Hematopoietic multipotent progenitor cell treated with erythropoietin and hydrocortisone succinate and interleukin-3 and kit ligand, for 6 days (in vitro differentiated cells): ENCODE measurements around the gene AFF4.
"Not testable (repeated sequence)": the region's sequence is repeated elsewhere in the genome, so short reads cannot be mapped to it uniquely, and the experiment has no call there.

ENCODE experiments used
- DNase-seq: peaks from one replicate; pipeline ENCODE4 v3.0.0-alpha.2; 2015

Gene AFF4

DNA sequence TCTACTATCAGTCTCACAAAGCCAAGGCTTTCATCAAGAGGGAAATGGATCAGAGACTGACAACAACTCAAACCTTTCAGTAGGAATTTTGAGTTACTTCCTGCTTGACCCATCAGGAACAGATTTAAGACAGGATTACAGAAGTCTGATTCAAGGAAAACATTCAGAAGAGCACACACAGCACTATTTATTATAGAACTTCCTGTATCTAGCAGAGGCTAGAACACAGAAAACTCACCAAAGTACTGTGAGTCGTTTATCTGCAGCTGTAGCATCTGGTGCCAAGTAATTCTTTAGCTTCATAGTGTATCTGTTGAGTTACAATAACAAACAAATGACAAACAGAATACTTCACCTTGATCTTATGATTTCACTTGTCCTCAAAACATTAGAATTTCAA is 76.2 kb downstream of the AFF4 start:
- no peak for DNase-seq

DNA sequence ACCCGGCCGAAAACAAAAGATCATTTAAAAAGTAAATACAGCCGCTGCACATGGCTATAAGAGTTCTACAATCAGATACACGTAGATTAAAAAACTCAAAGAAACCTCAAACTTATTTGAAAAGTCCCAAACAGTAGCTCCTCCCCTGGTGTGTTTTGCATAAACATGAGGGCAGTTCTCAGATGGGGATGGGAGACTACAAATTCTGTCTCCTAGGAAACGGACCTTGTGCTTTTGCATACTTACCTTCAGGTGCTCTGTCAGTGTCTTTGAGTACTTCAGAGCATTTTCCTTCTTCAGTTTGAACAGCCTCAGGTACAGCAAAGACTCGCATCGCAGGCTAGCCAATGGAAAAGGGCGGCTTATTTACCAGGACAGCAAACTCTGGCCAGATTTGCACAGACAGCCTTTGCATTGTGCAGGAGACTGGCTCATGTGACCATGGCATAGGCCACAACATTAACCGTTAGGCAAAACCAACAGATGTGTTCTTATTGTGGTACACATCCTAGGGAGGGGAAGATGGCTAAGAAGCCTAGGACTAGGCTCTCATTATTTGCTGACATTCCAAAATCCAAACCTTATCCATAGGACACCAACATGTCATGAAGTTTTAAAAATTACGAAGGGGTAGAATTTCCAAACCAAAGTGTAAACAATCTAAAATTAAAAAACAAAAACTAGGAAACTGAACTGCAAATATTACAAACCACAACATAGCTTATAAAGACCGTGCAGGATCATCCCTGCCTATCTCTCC is 77.2 kb downstream of the AFF4 start:
- DNase-seq, result no peak

- no peak for DNase-seq
These were observed 78.9 kb downstream of the AFF4 start for GRCh38 chr5:132884548-132884947.

GRCh38 chr5:132883261-132883834 is 80.1 kb downstream of the AFF4 start:
- DNase-seq, result peak; percentile 86

DNA sequence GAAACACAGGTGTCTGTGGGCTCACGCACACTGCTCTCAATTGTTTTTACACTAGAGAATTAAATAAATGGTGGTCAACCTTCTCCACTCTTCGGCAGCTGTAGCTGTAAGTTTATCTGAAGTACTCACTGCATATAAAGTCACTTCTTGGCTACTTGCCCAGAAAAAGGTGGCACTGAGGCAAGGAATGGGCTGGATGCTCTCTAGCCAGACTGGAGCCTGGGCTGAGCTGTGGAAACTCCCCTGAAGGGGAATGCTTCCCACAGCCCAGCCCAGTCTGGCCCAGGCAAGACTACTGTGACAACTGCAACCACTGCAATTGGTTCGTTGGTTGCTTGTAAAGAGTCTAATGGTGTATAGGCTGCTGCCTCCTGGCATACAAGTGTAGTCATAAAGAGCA is 85.5 kb downstream of the AFF4 start:
- DNase-seq, result peak; percentile 79

- DNase-seq, result no peak
These were observed 86.0 kb downstream of the AFF4 start for GRCh38 chr5:132877466-132877865.

DNA sequence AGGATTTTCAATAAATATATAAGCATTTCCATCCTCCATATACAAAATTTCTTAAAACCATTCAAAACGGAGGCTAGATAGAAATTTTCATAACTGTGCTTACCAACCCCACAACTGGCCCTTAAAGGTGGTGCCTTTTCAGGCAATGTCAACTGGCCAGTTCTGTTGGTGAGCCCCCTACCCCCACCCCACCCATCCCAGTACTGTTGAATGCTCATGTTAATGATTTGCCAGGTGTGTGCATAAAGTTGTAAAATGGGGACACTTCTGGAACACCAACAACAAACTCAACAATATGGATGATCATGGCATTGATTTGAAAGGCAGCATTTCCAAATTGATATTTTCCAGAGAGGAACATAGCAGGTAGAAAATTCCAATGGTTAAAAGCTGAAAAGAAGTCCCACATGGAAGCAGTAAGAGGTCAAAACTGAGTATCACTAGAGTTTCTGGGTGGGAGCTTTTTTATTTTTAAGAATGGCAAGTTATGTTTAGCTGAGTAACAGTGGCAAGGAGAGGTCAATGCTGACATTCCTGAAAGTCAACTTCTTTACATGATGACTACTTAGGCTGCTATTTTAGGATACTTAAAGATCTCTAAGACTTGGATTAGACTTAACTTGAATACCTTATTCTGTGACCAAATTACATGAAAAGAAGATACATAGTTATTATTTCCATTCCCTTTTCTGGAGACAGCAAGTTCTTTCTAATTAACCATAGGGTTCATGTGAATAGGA is 87.2 kb downstream of the AFF4 start:
- DNase-seq, result no peak

DNA sequence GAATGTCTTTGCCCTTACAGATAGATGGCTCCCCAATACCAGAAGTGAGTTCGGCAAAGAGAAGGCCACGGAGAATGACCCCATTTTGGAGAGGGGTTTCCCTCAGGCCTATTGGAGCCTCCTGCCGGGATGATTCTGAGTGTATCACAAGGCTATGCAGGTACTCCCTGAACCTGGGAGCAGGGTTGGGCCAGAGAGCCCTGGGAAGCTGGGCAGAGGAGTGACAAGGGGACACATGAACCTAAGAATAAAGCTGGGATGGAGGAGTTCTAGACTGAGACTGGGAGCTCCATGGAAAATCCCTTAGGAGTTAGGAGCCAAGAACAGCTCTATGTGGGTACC is 89.5 kb downstream of the AFF4 start:
- DNase-seq, result no peak

GRCh38 chr5:132873119-132873929 is 90.1 kb downstream of the AFF4 start, which contains the start of gene LEAP2:
LEAP2 (plus strand) TSS chr5:132873668; CDS start chr5:132873695, 27 bp downstream.
- DNase-seq, result peak; percentile 36

- no peak for DNase-seq
These were observed 90.7 kb downstream of the AFF4 start for GRCh38 chr5:132872788-132873118.

GRCh38 chr5:132871459-132872284 is 91.8 kb downstream of the AFF4 start:
- DNase-seq, result no peak

GRCh38 chr5:132870801-132871200 is 92.6 kb downstream of the AFF4 start:
- DNase-seq, result no peak

DNA sequence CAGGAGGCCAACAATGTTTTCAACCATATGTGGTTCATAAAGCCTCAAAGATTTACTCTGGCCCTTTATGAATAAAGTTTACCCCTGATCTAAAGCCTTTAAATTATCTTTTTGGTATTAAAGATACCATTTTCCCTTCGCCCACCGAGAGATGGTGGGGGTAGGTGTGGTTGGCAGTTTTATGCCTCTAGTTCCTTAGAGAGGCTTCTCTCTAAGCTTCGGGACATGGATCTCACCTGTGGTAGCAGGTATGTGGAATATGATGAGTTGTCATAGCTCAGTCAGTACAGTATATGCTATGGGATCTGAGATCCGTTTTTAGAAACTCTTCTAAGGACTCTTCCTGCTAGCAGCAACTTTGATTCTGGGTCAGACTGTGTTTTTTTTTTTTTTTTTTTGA is 94.7 kb downstream of the AFF4 start:
- DNase-seq, result no peak

- DNase-seq, result no peak
These were observed 96.4 kb downstream of the AFF4 start for GRCh38 chr5:132867046-132867451.

- DNase-seq, result peak; percentile 100
These were observed 96.9 kb downstream of the AFF4 start, which contains the start of the genes GDF9 and UQCRQ for GRCh38 chr5:132866342-132867045. GDF9 (minus strand) TSS chr5:132866469; CDS start chr5:132864533, 1,936 bp downstream. UQCRQ (plus strand) TSS chr5:132866642; CDS start chr5:132866882, 240 bp downstream.

DNA sequence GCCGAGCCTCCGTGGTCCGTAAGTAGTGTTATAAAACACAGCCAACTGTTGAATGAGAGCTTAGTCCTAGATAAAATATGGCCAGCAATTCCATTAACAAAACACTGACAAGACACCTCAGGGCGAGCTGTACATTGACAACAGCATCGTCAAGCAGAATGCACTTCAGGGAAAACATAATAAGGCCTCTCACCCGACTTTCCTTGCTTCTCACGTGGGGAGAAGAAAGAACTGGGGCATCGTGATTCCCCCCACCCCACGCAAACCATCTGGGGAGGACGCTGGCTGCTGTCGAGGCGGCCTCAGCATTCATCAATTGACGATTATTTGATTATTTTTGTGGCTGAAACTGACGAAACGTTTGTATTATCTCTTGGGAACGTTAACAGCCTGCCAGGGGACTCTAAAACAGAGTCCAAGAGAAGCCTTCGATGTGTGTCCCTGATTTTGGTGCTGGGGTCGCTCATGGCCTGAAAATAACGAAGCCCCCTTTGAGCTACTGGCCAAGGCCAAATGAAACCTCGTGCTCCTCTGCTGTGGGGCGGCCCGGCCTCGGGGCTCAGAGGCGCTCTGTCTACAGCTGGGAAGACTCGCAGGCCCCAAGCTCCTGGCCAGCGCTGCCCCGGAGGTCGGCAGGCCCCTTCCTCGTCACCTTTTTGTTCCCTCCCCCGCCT is 97.6 kb downstream of the AFF4 start:
- no peak for DNase-seq

DNA sequence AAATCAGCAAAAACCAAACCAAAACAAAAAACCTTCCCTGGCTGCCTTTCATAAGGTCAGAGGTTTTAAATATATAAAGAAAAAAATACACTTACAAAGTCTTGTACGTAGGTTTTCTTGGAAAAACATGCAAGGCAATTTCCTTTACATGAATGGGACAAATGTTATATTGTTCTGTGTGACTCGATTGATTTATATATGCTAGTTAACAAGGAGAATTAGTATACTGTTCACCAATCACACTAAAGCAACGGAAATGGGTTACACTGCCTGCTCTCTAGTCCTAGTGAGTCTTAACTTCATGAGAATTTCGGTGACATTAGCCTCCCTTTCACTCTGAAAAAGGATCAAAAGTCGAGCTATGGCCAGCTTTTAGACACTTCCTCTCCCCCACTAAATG is 102.7 kb downstream of the AFF4 start:
- no peak for DNase-seq

DNA sequence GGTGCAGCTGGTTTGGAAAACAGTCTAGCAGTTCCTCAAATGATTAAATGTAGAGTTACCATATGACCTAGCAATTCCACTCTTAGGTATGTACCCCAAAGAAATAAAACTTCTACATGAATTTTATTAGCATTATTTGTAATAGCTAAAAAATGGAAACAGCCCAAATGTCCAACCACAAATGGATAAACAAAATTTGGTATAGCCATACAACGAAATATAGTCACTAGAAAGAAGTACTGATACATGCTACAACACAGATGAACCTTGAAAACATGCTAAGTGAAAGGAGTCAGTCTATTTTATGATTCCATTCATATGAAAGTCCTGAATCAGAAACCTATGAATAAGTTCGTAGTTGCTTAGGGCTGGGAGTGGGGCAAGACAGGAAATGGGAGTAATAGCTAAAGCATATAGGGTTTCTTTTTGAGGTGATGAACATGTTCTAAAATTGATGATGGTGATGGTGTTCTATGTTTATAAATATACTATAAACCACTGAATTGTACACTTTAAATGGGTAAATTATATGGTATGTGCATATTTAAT is 103.5 kb downstream of the AFF4 start:
- DNase-seq, result no peak

GRCh38 chr5:132856011-132856410 is 107.4 kb downstream of the AFF4 start:
- no peak for DNase-seq

- DNase-seq, result not testable (repeated sequence)
These were observed 108.4 kb downstream of the AFF4 start for GRCh38 chr5:132854992-132855391.

DNA sequence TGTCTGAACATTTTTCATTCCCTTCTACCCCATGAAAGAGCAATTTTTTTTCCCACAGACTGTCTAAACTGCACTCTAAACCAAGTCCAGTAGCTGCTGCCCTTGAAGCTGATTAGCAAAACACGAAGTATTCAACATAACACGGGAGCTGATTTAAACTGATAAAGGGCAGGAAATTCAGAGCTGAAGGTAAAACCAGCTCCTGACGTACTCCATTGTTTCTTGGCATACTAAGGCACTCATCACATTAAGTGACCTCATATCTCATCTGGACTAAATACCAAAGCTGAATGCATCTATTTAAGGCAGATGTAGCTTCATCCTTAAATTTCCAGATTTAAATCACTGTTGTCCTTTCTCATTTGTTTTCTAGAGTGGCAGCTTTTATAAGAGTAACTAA is 109.1 kb downstream of the AFF4 start:
- DNase-seq, result no peak
